ENCODE data around the gene NUMB. TPM values are rescaled to one million over a fixed set of nuclear protein-coding genes. Genes with fewer than 3 reads are reported as not detected.

NUMB gene
- total and polyA plus RNA-seq, 9 donors, result 32.9 to 78.2 (median 67.6) TPM

- intact Hi-C loops (cut with DNase I), result no loop called here
- H3K27ac ChIP-seq, result no peak overlapping the region
- H3K9me3 ChIP-seq, result no peaks in the 10 kb centered on the region
- no peak overlapping the region for H3K4me3 ChIP-seq
- no peaks in the 10 kb centered on the region for H3K4me1 ChIP-seq (ENCODE audit: insufficient read depth)
- 91 to 98% (median 97%) methylated on average over 4 of the region's 4 CpGs for WGBS, 3 donors
- no peak for TF ChIP-seq CTCF (IDR thresholded peaks at IDR 0.05)
- TF ChIP-seq EP300 (IDR thresholded peaks at IDR 0.05), result no peak
- no peak for TF ChIP-seq POLR2A (IDR thresholded peaks at IDR 0.05)
- H3K36me3 ChIP-seq, result no peaks in the 10 kb centered on the region
- no peak for DNase-seq
- H3K27me3 ChIP-seq, result no peaks in the 10 kb centered on the region
These were observed 55.1 kb downstream of the NUMB start for GRCh38 chr14:73403181-73403752.

GRCh38 chr14:73402579-73402978 is 55.8 kb downstream of the NUMB start:
- H3K27ac ChIP-seq, result no peak overlapping the region
- no peaks in the 10 kb centered on the region for H3K9me3 ChIP-seq
- H3K4me1 ChIP-seq (ENCODE audit: insufficient read depth), result no peaks in the 10 kb centered on the region
- DNase-seq, result no peak
- H3K4me3 ChIP-seq, result no peak overlapping the region
- intact Hi-C loops (cut with DNase I), result no loop called here
- no peak for TF ChIP-seq EP300 (IDR thresholded peaks at IDR 0.05)
- TF ChIP-seq POLR2A (IDR thresholded peaks at IDR 0.05), result no peak
- no peak for TF ChIP-seq CTCF (IDR thresholded peaks at IDR 0.05)
- H3K36me3 ChIP-seq, result no peaks in the 10 kb centered on the region
- no peaks in the 10 kb centered on the region for H3K27me3 ChIP-seq
- 27 to 39% (median 39%) methylated on average over 2 of the region's 2 CpGs for WGBS, 3 donors

GRCh38 chr14:73397810-73398209 is 60.5 kb downstream of the NUMB start:
- Histone ChIP-seq H3K4me3 (no peak overlapping the region), H3K4me1 (ENCODE audit: insufficient read depth) (no peaks in the 10 kb centered on the region), H3K27ac (no peak overlapping the region), H3K9me3 (no peaks in the 10 kb centered on the region), H3K27me3 (no peaks in the 10 kb centered on the region), H3K36me3 (no peaks in the 10 kb centered on the region)
- 33 to 51% (median 34%) methylated on average over 3 of the region's 3 CpGs for WGBS, 3 donors
- intact Hi-C loops (cut with DNase I), result no loop called here
- TF ChIP-seq EP300 (IDR thresholded peaks at IDR 0.05) (no peak), CTCF (IDR thresholded peaks at IDR 0.05) (no peak), POLR2A (IDR thresholded peaks at IDR 0.05) (no peak)
- DNase-seq, result no peak

GRCh38 chr14:73394317-73394716 is 64.0 kb downstream of the NUMB start:
- Histone ChIP-seq H3K4me3 (no peak overlapping the region), H3K36me3 (no peaks in the 10 kb centered on the region), H3K9me3 (no peaks in the 10 kb centered on the region), H3K27ac (no peak overlapping the region), H3K4me1 (ENCODE audit: insufficient read depth) (no peaks in the 10 kb centered on the region), H3K27me3 (no peaks in the 10 kb centered on the region)
- TF ChIP-seq POLR2A (IDR thresholded peaks at IDR 0.05), result no peak
- no peak for TF ChIP-seq CTCF (IDR thresholded peaks at IDR 0.05)
- no peak for TF ChIP-seq EP300 (IDR thresholded peaks at IDR 0.05)
- 84 to 93% (median 90%) methylated on average over 1 of the region's 1 CpG for WGBS, 3 donors
- DNase-seq, result no peak
- intact Hi-C loops (cut with DNase I), result no loop called here
